Erythroblast (primary cell): ENCODE data around the gene OAF.

Source experiments
- GATA1 ChIP-seq: IDR thresholded peaks from 2 replicates; pipeline ENCODE4 v1.6.1; 2011; ENCODE audit warnings: low read depth, mild to moderate bottlenecking, control low read depth, low read length, moderate library complexity
- POLR2A ChIP-seq: IDR thresholded peaks from 2 replicates; pipeline ENCODE4 v1.6.1; 2011; ENCODE audit warnings: mild to moderate bottlenecking, low read length

GRCh38 chr11:120219232-120219937 is 8.6 kb downstream of the OAF start:
- TF ChIP-seq POLR2A: no peak
- no peak for TF ChIP-seq GATA1
